GM21723 (cell line): ENCODE results near the gene ADAMTSL1.

Experiments used
- ATAC-seq: cut with Tn5 transposase; IDR thresholded peaks from one replicate; pipeline ENCODE4 v1.9.1; 2021; ENCODE audit warnings: mild to moderate bottlenecking, moderate library complexity; ENCODE audit not compliant: unreplicated experiment

The ADAMTSL1 gene

GRCh38 chr9:18692268-18692667, 218.3 kb downstream of the ADAMTSL1 start:
- ATAC-seq: peak; percentile 72

- ATAC-seq: no peak
These were observed 219.0 kb downstream of the ADAMTSL1 start for GRCh38 chr9:18692962-18693361.

DNA sequence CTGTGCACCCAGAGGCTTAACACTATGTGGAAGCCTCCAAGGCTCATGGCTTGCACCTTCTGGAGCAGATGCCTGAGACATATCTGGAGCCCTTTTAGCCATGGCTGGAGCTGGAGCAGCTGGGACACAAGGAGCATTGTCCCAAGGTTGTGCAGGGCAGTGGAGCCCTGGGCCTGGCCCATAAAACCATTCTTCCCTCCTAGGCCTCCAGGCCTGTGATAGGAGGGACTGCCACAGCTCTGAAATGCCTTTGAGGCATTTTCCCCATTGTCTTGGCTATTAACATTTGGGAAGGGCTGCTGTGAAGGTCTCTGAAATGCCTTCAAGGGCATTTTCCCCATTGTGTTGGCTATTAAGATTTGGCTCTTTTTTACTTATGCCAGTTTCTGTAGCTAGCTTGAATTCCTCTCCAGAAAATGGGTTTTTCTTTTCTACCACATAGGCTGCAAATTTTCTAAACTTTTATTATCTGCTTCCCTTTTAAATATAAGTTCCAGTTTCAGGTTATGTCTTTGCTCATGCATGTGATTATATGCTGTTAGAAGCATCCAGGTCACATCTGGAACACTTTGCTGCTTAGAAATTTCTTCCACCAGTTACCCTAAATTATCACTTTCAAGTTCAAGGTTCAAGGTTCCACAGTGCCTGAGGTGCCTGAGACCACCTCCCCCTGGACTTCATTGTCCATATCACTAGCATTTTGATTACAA, 221.2 kb downstream of the ADAMTSL1 start:
- no peak for ATAC-seq

- no peak for ATAC-seq
These were observed 225.0 kb downstream of the ADAMTSL1 start for GRCh38 chr9:18698992-18699391.

GRCh38 chr9:18699764-18700163, 225.8 kb downstream of the ADAMTSL1 start:
- ATAC-seq: no peak

- ATAC-seq: no peak
These were observed 226.8 kb downstream of the ADAMTSL1 start for GRCh38 chr9:18700714-18701113.

DNA sequence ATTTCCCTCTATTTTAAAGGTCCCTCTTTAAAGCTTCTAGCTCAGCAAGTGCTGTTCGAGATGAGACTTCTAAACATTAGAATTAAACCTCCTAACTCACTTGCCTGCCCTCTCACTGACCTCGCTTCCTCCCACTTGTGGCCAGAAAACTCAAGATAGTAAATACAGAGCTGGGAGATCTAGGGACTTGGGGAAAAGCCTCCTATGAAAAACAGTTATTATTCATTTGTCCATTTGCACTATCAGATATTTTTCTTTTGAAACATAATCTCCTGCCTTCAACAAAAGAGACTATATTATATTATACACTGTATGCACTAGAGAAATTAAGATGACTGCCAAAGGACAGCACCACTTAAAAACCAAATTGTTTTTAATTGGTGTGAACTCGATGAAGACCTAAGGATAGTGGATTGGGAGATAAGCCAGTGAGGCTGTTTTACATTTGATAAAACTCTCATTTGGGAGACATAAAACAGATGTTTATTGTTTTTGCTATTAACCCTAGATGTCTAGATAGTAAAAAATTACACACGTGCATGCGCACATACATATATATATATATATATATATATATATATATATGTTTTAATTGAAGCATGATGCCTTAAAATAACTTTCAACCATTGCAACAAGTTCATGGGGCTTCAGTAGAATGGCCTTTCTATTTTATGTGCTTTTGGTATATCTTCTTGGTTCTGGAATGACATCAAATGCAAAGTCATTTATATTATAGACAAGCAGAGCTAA, 229.4 kb downstream of the ADAMTSL1 start:
- ATAC-seq: no peak

GRCh38 chr9:18703901-18704379, 230.0 kb downstream of the ADAMTSL1 start:
- ATAC-seq: no peak

GRCh38 chr9:18705796-18706392, 231.9 kb downstream of the ADAMTSL1 start:
- no peak for ATAC-seq

DNA sequence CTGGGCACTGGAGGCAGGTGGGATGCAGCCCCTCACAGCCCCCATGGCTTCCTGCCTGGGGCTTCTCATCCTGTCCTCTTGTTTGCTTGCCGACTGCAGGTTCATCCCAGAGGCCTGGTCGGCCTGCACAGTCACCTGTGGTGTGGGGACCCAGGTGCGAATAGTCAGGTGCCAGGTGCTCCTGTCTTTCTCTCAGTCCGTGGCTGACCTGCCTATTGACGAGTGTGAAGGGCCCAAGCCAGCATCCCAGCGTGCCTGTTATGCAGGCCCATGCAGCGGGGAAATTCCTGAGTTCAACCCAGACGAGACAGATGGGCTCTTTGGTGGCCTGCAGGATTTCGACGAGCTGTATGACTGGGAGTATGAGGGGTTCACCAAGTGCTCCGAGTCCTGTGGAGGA, 232.7 kb downstream of the ADAMTSL1 start:
- ATAC-seq: no peak

GRCh38 chr9:18707061-18707461, 233.1 kb downstream of the ADAMTSL1 start:
- no peak for ATAC-seq

GRCh38 chr9:18707489-18708205, 233.7 kb downstream of the ADAMTSL1 start:
- no peak for ATAC-seq

DNA sequence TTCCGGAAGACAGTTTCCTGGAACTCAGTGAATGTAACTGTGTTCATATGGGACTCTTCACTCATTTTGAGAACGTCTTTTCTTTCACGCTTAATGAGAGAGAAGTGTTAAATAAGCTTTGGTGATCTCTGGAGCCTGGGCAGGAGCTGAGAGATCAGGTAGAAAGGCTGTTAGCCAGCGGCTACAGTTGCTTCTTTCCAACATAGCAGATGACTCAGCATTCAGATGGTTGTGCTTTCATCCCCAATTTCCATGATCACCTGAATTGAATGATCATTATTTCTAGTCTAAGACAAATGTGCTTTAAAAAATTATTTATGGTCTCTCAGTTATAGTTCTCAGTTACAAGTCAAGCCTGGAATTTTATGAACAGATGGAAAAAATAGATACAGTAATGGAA, 234.5 kb downstream of the ADAMTSL1 start:
- no peak for ATAC-seq

- ATAC-seq: no peak
These were observed 236.1 kb downstream of the ADAMTSL1 start for GRCh38 chr9:18710065-18710464.

- ATAC-seq: no peak
These were observed 243.8 kb downstream of the ADAMTSL1 start for GRCh38 chr9:18717759-18718158.

DNA sequence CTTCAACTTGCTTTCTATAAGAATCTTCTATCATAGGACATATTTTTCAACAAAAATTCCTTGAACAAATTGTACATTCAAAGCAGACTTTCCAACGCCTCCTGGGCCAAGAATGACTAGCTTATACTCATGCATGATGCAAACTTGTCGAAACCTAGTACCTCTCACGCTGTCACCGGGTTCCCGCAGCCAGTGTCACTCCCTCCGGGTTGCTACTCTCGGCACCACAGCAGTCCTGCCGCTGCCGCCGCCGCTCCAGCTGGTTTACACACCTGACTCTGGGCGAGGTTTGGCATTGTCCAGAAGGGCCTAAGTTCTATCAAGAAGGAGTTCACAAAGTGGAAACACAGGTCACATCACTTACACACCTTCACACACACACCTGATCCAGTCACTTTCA, 244.4 kb downstream of the ADAMTSL1 start:
- no peak for ATAC-seq

DNA sequence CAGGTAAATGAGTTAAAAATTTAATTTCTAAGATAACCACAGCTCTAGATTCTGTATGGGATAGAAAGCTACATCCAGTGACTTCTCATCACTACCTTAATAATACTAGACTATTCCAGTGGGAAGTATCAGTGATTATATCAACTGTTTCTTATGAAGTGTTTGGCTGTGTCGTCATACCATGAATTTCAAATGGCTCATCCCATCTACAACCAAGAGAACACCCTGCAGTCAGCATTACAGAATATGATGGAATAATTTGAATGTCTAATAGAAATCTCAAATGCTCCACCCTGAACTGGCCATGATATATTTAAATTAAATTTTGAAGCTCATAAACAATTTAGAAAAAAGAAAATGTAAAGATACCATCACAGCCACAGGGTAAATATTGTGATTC, 245.0 kb downstream of the ADAMTSL1 start:
- no peak for ATAC-seq

DNA sequence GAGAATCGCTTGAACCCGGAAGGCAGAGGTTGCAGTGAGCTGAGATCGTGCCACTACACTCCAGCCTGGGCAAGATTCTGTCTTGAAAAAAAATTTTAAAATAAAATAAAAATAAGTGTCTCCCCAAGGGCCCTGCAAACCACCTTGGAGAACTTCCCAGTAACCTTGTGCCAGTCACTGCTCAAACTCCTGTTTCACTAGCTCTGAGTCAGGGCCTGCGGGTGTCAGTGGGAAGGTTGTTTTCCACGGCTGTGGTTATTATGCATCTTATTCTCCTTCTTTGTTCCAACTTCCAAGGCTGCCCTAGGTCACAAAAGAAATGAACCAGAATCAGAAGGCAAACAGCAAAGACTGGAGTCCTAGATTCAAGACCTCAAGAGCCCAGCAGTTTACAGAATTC, 246.7 kb downstream of the ADAMTSL1 start:
- no peak for ATAC-seq

DNA sequence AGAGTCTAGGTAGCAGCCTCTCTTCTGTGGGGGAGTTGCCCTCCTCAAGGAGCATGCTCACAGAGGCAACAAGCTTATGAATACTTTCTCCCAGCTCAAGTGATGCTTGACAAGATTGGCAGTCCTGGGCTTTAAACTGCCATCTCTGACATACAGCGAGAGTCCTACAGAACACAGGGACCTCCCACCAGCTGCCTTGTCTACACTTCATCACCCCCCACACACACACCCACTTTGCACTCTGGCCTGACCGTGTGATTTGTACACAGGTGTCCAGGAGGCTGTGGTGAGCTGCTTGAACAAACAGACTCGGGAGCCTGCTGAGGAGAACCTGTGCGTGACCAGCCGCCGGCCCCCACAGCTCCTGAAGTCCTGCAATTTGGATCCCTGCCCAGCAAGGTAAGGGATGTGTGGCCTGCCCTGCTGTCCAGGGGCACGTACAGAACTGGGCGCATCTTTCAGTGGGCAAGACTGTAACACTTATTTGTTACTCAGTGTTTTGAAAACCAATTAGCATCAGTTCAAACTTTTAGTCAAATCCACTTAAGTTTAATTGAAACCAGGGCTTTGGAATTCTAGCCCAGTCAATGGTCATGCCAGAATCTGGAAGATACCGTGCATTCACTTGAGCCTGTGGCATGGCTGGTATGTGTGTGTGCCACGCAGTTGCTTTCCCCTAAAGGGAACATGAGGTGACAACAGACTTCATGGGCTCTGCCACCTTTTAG, 247.5 kb downstream of the ADAMTSL1 start:
- no peak for ATAC-seq

DNA sequence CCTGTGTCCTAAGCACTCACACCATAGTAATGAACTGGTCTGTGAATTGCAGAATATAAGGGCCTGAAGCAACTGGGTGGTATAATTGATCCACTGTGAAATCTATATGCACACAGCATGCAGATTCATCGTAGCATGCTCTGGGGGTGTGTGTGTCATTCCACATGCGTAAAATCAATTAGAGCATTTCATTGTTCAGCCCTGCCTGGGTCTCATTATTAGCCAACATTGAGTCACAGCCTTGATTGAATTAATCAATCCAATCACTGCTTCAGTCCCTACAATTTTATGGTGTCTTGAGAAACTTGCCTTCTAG, 248.0 kb downstream of the ADAMTSL1 start:
- no peak for ATAC-seq

- no peak for ATAC-seq
These were observed 248.9 kb downstream of the ADAMTSL1 start for GRCh38 chr9:18722882-18723281.
